GM21390 (cell line): ENCODE data around the gene ZMAT2.
"Not testable (repeated sequence)": the region's sequence is repeated elsewhere in the genome, so short reads cannot be mapped to it uniquely, and the experiment has no call there.

Experiments
- ATAC-seq: cut with Tn5 transposase; IDR thresholded peaks from one replicate; pipeline ENCODE4 v1.9.1; 2021; ENCODE audit not compliant: unreplicated experiment

The ZMAT2 gene

DNA sequence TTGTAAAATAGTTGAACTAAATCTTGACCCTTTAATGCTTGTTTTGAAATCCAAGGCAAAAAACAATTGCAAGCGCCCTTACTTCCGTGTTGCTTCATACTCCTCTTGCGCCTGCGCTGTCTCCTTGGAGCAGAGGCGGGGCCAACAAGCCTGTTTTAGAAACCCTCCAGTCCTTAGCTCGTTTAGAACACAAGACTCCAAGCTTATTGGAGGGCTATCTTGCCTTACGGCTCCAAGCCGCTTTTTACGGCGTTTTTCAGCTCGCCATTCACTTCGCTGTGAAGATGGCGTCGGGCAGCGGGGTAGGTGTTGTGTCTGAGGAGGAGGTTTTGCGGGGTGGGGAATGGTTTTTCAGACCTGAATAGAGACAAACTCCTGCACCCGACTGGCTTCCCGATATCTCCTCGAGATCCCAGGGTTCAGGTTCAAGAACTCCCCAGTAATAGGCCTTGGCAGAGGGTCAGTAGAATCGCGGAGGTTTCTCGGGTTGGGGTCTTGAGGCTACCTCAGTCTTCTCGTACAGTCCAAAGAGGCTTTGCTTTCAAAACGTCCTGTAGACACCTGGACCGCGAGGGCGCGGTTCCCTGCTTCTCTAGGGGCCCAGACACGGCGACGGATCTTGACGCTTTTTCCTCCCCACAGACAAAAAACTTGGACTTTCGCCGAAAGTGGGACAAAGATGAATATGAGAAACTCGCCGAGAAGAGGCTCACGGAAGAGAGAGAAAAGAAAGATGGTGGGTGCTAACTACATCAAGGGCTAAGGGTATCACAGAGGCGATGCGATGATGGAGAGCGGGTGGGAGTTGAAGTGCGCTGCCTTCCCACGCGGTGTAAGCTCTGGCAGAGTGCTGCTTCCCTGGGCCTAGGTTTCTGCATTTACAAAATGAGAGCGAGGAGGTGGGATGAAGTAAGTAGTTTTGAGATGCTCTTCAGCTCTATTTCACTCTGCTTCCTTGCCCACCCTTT lies at the start of gene ZMAT2:
Gene ZMAT2, plus strand, starts transcription at position 271 of the 968 bp plus-strand sequence. Its CDS starts 14 bp downstream, at position 285.
- peak; percentile 97 for ATAC-seq

DNA sequence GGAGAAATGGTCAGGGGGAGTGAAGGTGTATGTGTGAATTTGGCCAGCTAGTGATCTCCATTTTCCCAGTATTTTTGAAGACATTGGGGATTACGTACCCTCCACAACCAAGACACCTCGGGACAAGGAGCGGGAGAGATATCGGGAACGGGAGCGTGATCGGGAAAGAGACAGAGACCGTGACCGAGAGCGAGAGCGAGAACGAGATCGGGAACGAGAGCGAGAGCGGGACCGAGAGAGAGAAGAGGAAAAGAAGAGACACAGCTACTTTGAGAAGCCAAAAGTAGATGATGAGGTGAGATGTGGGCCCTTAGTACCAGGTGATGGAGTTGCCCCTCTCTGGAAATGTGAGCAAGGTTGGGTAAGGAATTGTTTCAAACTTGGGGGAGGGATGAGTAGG lies 41.4 kb upstream of the ZMAT2 start:
- ATAC-seq, result no peak

DNA sequence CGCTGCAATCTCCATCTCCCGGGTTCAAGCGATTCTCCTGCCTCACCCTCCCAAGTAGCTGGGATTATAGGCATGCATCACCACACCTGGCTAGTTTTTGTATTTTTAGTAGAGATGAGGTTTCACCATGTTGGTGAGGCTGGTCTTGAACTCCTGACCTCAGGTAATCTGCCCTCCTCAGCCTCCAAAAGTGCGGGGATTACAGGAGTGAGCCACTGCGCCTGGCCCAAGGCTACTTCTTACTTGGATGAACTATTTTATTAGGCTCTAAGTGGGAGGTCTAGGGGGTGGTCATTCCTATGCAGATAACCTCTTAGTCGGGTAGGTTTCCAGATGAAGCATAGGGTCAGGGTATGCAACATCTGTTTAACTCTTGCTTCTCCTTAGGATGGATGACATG lies 39.9 kb upstream of the ZMAT2 start:
- ATAC-seq, result not testable (repeated sequence)

GRCh38 chr5:140664030-140664358 lies 36.3 kb upstream of the ZMAT2 start:
- ATAC-seq, result peak; percentile 0

- ATAC-seq, result peak; percentile 98
These were observed 35.7 kb upstream of the ZMAT2 start, which contains the start of gene WDR55 for GRCh38 chr5:140664359-140665119. TSS of gene WDR55 (plus strand) at chr5:140664904. CDS start at chr5:140664913, 9 bp downstream.

DNA sequence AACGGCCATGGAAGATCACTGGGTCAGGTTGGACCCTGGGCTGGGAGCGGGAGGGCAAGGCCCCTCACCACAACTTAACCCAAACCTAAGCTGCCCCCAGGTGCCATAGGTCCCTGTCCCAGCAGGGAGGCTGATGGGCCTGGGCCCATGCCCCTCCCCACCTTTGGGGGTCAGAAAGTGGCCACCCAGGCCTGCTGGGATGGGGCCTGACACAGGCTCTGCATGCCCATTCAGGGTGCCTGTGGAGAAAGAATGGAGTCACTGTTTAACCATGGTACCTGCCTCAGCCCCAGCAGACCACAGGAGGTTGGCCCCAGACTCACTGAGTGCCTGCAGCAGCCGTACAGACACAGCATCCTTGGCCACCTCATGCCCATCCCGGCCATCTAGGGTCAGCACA lies 29.2 kb upstream of the ZMAT2 start:
- ATAC-seq, result not testable (repeated sequence)

GRCh38 chr5:140671472-140672125 lies 28.6 kb upstream of the ZMAT2 start:
- ATAC-seq, result no peak

- no peak for ATAC-seq
These were observed 27.6 kb upstream of the ZMAT2 start for GRCh38 chr5:140672455-140673186.

GRCh38 chr5:140673187-140673976 lies 26.9 kb upstream of the ZMAT2 start, which contains the start of gene DND1:
TSS of gene DND1 (minus strand) at chr5:140673576. CDS start at chr5:140673542, 34 bp downstream.
- no peak for ATAC-seq

DNA sequence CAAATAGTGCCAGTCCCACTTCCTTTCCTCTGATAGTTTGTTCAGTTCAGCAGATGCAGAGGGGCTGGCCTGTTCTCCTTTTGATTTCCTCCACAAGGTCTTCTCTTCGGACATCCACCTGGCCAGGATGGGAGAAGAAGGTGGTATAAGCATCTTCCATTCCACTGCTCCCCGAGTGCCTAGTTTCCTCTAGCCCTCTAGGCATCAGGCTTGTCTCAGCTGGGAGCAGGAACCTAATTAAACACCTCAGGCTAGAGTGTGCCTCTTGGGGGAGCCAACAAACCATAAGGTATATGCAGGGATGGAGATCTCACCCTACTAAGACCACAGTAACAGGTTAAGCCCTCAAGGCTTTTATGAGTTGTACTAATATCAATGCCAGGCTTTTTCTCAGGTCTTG lies 26.0 kb upstream of the ZMAT2 start:
- ATAC-seq, result no peak

GRCh38 chr5:140674629-140675028 lies 25.6 kb upstream of the ZMAT2 start:
- no peak for ATAC-seq

- ATAC-seq, result peak; percentile 80
These were observed 22.3 kb upstream of the ZMAT2 start for GRCh38 chr5:140677947-140678346.

DNA sequence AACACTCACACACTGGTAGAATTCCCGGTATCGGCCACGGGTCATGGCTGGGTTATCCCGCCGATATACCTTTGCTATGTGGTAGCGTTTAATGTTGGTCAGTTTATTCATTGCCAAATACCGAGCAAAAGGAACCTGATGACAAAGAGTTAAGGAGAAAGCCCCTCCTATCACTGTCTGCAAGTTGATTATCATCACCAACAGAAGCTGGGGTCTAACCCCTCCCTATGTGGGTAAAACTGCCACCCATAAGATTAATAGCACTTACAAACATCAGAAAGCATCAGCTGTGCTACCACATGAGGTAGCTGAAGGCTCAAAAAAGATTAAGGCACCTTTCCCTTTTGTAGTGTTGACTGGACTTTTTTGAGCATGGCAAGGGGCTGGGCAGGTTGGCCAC lies 21.3 kb upstream of the ZMAT2 start:
- ATAC-seq, result no peak

DNA sequence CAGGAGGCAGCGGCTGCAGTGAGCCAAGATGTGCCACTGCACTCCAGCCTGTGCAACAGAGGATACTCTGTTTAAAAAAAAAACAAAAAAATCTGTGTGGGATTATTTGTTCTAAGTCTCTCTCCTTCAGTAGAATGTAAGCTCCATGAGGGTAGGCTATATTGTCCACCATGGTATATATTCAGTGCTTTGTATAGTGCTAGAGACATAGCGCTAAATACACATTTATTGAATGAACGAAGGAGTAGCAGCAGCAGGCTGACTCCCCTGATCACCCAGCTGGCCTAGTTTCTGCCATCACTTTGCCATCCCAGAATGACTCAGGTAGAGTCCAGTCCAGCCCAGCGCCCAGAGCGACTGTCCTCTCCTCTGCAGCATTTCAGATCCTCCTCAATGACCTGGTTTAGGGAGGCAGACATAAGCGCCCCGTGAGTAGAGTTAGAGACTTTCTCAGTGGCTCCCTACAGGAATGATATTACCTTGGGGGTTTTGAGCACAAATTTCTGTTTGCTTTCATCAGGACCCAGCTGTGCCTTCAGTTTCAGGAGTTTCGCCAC lies 9.8 kb upstream of the ZMAT2 start:
- ATAC-seq, result no peak

- peak; percentile 97 for ATAC-seq
These were observed 9.0 kb upstream of the ZMAT2 start, which contains the start of the genes HARS1 and HARS2 for GRCh38 chr5:140690941-140691924. TSS of gene HARS1 (minus strand) at chr5:140691370. CDS start at chr5:140691304, 66 bp downstream. TSS of gene HARS2 (plus strand) at chr5:140691455. CDS start at chr5:140691649, 194 bp downstream.

DNA sequence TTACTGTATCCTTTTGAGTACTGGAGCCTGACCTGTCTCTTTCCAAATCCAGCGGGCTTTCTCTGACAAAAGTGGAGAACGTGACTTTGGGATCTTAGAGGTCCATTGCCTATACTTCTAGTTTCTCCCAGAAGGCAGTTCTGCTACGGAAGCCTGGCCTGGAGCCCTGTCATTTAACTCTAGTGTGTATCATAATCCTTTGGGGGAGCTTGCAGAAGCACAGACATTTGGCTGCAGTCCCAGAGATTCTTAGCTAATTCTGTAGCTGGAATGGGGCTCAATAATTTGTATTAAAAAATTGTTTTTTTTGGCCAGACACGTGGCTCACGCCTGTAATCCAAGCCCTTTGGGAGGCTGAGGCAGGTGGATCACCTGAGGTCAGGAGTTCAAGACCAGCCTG lies 6.0 kb upstream of the ZMAT2 start:
- no peak for ATAC-seq

GRCh38 chr5:140696891-140697492 lies 3.3 kb upstream of the ZMAT2 start:
- ATAC-seq, result no peak

- no peak for ATAC-seq
These were observed 7.6 kb downstream of the ZMAT2 start for GRCh38 chr5:140707812-140708211.
